K562 (cell line): ENCODE data around the gene DCLK1. TPM values are rescaled to one million over a fixed set of nuclear protein-coding genes. Genes with fewer than 3 reads are reported as not detected.

Experiments
- ATAC-seq: fragments of 200-7000 bp; cut with Tn5 transposase; 3 replicates; pipeline ENCODE4 v1.9.1; 2020; ENCODE audit warnings: moderate library complexity
- BruUV-seq: library from RNA; stranded (reverse); fragments of 400-500 nt; replicated peaks from 2 replicates; lab custom pipeline; 2021; lab: Mats Ljungman, UMichigan
- CTCF ChIA-PET: fragments of 300-600 bp; formaldehyde crosslinking; extraction: SDS; loops from one replicate; lab custom pipeline; 2021; ENCODE audit warnings: low intra/inter-chr PET ratio; lab: Yijun Ruan, JAX
- POLR2A ChIA-PET: fragments of 300-600, 350-650 bp; sonication (Branson Sonifier 250); formaldehyde crosslinking; extraction: SDS; loops from one replicate; lab custom pipeline; 2021; ENCODE audit warnings: antibody characterized with exemption, inconsistent platforms; lab: Yijun Ruan, JAX
- DNase-seq, 4 experiments: peaks; one replicate each; pipeline versions ENCODE4 v3.0.0 to v3.0.0-alpha.2; 2011 to 2018; ENCODE audit warnings: low spot score in 3 of 4, mixed read lengths in 3 of 4; ENCODE audit errors: extremely low read depth in 1 of 4
- FAIRE-seq: peaks from 2 replicates; lab custom pipeline; 2011; peaks lifted over from hg19 to GRCh38; lab: Jason Lieb, UNC
- H2AFZ ChIP-seq: 2 replicates; pipeline ENCODE4 v1.6.0; 2011; ENCODE audit warnings: low read depth, low read length, control low read depth, inconsistent platforms
- H3K27ac ChIP-seq: fragments of 200-600 bp; 3 replicates; pipeline ENCODE4 v1.8.0; 2011; ENCODE audit warnings: low read depth, mild to moderate bottlenecking, control low read depth, inconsistent platforms, low read length, moderate library complexity, mixed read lengths; ENCODE audit errors: extremely low read depth
- H3K27me3 ChIP-seq, 2 experiments: fragments of 300-600 bp in 1 of 2; 2 replicates in 1 of 2; 3 replicates in 1 of 2; pipeline versions ENCODE4 v1.6.0 to v1.8.0; 2011; ENCODE audit warnings: inconsistent platforms in 2 of 2, low read length in 2 of 2, mild to moderate bottlenecking in 1 of 2, mixed read lengths in 1 of 2, moderate library complexity in 1 of 2; ENCODE audit not compliant: control insufficient read depth in 2 of 2, insufficient read depth in 2 of 2
- H3K36me3 ChIP-seq: fragments of 300-600 bp; 3 replicates; pipeline ENCODE4 v1.8.0; 2011; ENCODE audit warnings: mild to moderate bottlenecking, low read length, inconsistent platforms; ENCODE audit not compliant: control insufficient read depth, insufficient read depth
- H3K4me1 ChIP-seq, 2 experiments: fragments of 200-600 bp in 1 of 2; replicated peaks in 1 of 2; 2 replicates in 1 of 2; 3 replicates in 1 of 2; pipeline versions ENCODE4 v1.5.1 to v1.8.0; 2011; ENCODE audit warnings: inconsistent platforms in 2 of 2, low read length in 2 of 2, mild to moderate bottlenecking in 1 of 2, mixed read lengths in 1 of 2, moderate library complexity in 1 of 2; ENCODE audit not compliant: control insufficient read depth in 2 of 2, insufficient read depth in 2 of 2
- H3K4me2 ChIP-seq: 2 replicates; pipeline ENCODE4 v1.6.1; 2011; ENCODE audit warnings: low read length, control low read depth, inconsistent platforms, mixed read lengths; ENCODE audit not compliant: insufficient read depth
- H3K4me3 ChIP-seq: fragments of 200-600 bp; sonication (generic), shearing (Covaris generic); 2 replicates; pipeline ENCODE4 v1.5.1; 2016; ENCODE audit warnings: control low read depth, inconsistent platforms
- H3K79me2 ChIP-seq: fragments of 200-600 bp; 3 replicates; pipeline ENCODE4 v1.8.0; 2011; ENCODE audit warnings: low read length, inconsistent platforms; ENCODE audit not compliant: control insufficient read depth, insufficient read depth
- H3K9ac ChIP-seq, 2 experiments: 2 replicates each; pipeline versions ENCODE4 v1.6.0 to v1.6.1; 2011; ENCODE audit warnings: low read depth in 2 of 2, low read length in 2 of 2, control low read depth in 1 of 2, inconsistent platforms in 1 of 2, mild to moderate bottlenecking in 1 of 2, mixed read lengths in 1 of 2; ENCODE audit not compliant: insufficient read depth in 1 of 2
- H3K9me1 ChIP-seq: one replicate; pipeline ENCODE4 v1.6.0; 2011; ENCODE audit warnings: inconsistent platforms, mild to moderate bottlenecking, low read length, moderate library complexity; ENCODE audit not compliant: control insufficient read depth, insufficient read depth
- H3K9me3 ChIP-seq: replicated peaks from 2 replicates; pipeline ENCODE4 v1.5.1; 2011; ENCODE audit warnings: low read depth, low read length, inconsistent platforms; ENCODE audit not compliant: control insufficient read depth, insufficient read depth
- H4K20me1 ChIP-seq: replicated peaks from 2 replicates; pipeline ENCODE4 v1.6.1; 2011; ENCODE audit warnings: low read length, inconsistent platforms, mixed read lengths; ENCODE audit not compliant: control insufficient read depth, insufficient read depth
- CEBPZ ChIP-seq: fragments of 150-350 bp; IDR thresholded peaks from 2 replicates; pipeline ENCODE4 v1.6.1; 2014; ENCODE audit warnings: low read depth, mild to moderate bottlenecking, low read length, borderline replicate concordance
- ETS2 ChIP-seq: IDR thresholded peaks from 2 replicates; pipeline ENCODE4 v1.6.1; 2016; ENCODE audit warnings: borderline replicate concordance, missing genetic modification characterization, mild to moderate bottlenecking, moderate library complexity, missing compliant biosample characterization; ENCODE audit not compliant: poor library complexity, severe bottlenecking
- HES1 ChIP-seq: fragments of 450-650 bp; IDR thresholded peaks from 2 replicates; pipeline ENCODE4 v1.6.1; 2016; ENCODE audit warnings: low read depth, mild to moderate bottlenecking, moderate library complexity
- ILF3 ChIP-seq: fragments of 450-650 bp; IDR thresholded peaks from 2 replicates; pipeline ENCODE4 v1.6.1; 2018; ENCODE audit warnings: antibody characterized with exemption, mild to moderate bottlenecking, moderate library complexity, borderline replicate concordance
- NFXL1 ChIP-seq: fragments of 450-650 bp; formaldehyde crosslinking; IDR thresholded peaks from 2 replicates; pipeline ENCODE4 v1.4.0; 2021; ENCODE audit warnings: mild to moderate bottlenecking
- POU5F1 ChIP-seq: fragments of 150-350 bp; IDR thresholded peaks from 2 replicates; pipeline ENCODE4 v1.6.1; 2014; ENCODE audit warnings: borderline replicate concordance, low read length, low read depth, mild to moderate bottlenecking; ENCODE audit not compliant: partially characterized antibody
- RAD21 ChIP-seq, 2 experiments: fragments of 250-450 bp in 1 of 2; fragments of 450-650 bp in 1 of 2; sonication (Bioruptor Pico) in 1 of 2; formaldehyde crosslinking in 1 of 2; IDR thresholded peaks in 1 of 2; conservative IDR thresholded peaks in 1 of 2; 2 replicates each; pipeline versions ENCODE4 v1.4.0 to v1.8.0; 2020 to 2022; ENCODE audit warnings: mild to moderate bottlenecking in 2 of 2, moderate library complexity in 1 of 2
- ZHX1 ChIP-seq: fragments of 150-350 bp; conservative IDR thresholded peaks from 2 replicates; pipeline ENCODE4 v1.6.1; 2014; ENCODE audit warnings: low read length
- ZNF639 ChIP-seq, 2 experiments: fragments of 200-800 bp in 1 of 2; sonication (Bioruptor generic) in 1 of 2; sonication (generic) in 1 of 2; formaldehyde crosslinking in 1 of 2; IDR thresholded peaks in 1 of 2; conservative IDR thresholded peaks in 1 of 2; 2 replicates each; pipeline versions ENCODE4 v1.5.0 to v1.6.1; 2016 to 2020; ENCODE audit warnings: missing compliant biosample characterization in 1 of 2, missing genetic modification characterization in 1 of 2, missing genetic modification reagents in 1 of 2
- ZNF740 ChIP-seq, 3 experiments: fragments of 200-800 bp in 1 of 3; sonication (Bioruptor generic) in 1 of 3; sonication (generic) in 1 of 3; formaldehyde crosslinking in 1 of 3; IDR thresholded peaks; 2 replicates each; pipeline versions ENCODE4 v1.6.1 to v1.8.0; 2016 to 2022; ENCODE audit warnings: mild to moderate bottlenecking in 2 of 3, missing compliant biosample characterization in 2 of 3, missing genetic modification characterization in 2 of 3, missing genetic modification reagents in 1 of 3
- WGBS: fragments of 100-300 bp; shearing (Covaris generic); methylation state at CpG from one replicate; pipeline ENCODE4 v1.1.6; 2016; ENCODE audit warnings: low coverage, mixed read lengths; ENCODE audit not compliant: insufficient coverage; ENCODE audit errors: missing lambda C conversion rate; 5-methylcytosine and 5-hydroxymethylcytosine counted together
- in situ Hi-C: fragments of 300-500 bp; cut with MboI; formaldehyde crosslinking; loops from 4 replicates; pipeline ENCODE4 v1.15.0; 2018; ENCODE audit warnings: inconsistent platforms, mixed read lengths
- intact Hi-C: fragments of 100-400 bp; cut with micrococcal nuclease; formaldehyde crosslinking; loops from 2 replicates; pipeline ENCODE4 v1.14.2; 2022
- polyA plus RNA-seq, 8 experiments: library from polyadenylated mRNA; depleted of rRNA in 4 of 8; stranded (reverse) in 5 of 8; unstranded in 3 of 8; fragments of >200 nt; fragmentation: Nextera tagmentation in 2 of 8; fragmentation: Illumina TruSeq in 1 of 8; extraction: Ambion mirVana in 2 of 8; extraction: Trizol in 1 of 8; gene quantifications; 2 replicates each; pipeline versions ENCODE4 v1.2.1 to v1.2.3, GENCODE V29; 2011 to 2014; ENCODE audit warnings: inconsistent platforms in 1 of 8, missing spikeins in 1 of 8
- total RNA-seq, 7 experiments: library from RNA; depleted of rRNA in 6 of 7; stranded (reverse); fragments of >200 nt in 6 of 7; fragmentation: Illumina TruSeq in 2 of 7; extraction: Trizol in 2 of 7; gene quantifications; 2 replicates each; pipeline versions ENCODE4 v1.2.1 to v1.2.3, GENCODE V29; 2011 to 2021; ENCODE audit warnings: low replicate concordance in 1 of 7

Gene DCLK1
- total and polyA plus RNA-seq, 9 of the 15 experiments (the other 6 are each of a cell fraction or from before 2014, with no cell fraction given): 0.07 TPM; not detected in 8

- Histone ChIP-seq H3K4me1 (no peaks in the 10 kb centered on the region), H4K20me1 (no peaks in the 10 kb centered on the region), H3K79me2 (no peaks in the 10 kb centered on the region), H3K27me3 (no peaks in the 10 kb centered on the region), H3K4me3 (no peak overlapping the region), H3K36me3 (no peaks in the 10 kb centered on the region), H3K4me2 (no peak overlapping the region), H3K9me3 (no peaks in the 10 kb centered on the region), H2AFZ (no peak overlapping the region), H3K9ac (no peak overlapping the region), H3K27ac (no peak overlapping the region), H3K9me1 (no peaks in the 10 kb centered on the region)
- ChIA-PET POLR2A (no interaction called here), CTCF (no interaction called here)
- DNase-seq (no peak), FAIRE-seq (no peak), ATAC-seq (no peak)
- no TSS peak for BruUV-seq
- intact Hi-C loops: no loop called here
- 0% methylated on average over 4 of the region's 4 CpGs for WGBS
- in situ Hi-C loops: no loop called here
- TF ChIP-seq ZNF740 (CRISPR knock-in tag; IDR thresholded peaks at IDR 0.05) (no peak), ZNF740 (tag; IDR thresholded peaks at IDR 0.05) (no peak), ZNF639 (CRISPR knock-in tag; conservative IDR thresholded peaks at IDR 0.05 in 1 of 2, IDR thresholded peaks at IDR 0.05 in 1 of 2) (no peak), ETS2 (tag) (no peak), RAD21 (CRISPR knock-in tag; conservative IDR thresholded peaks at IDR 0.05 in 1 of 2, IDR thresholded peaks at IDR 0.05 in 1 of 2) (no peak), ZHX1 (no peak), ILF3 (no peak), HES1 (no peak), NFXL1 (CRISPR knock-in tag) (no peak), POU5F1 (no peak), CEBPZ (no peak)
These were observed 69.6 kb downstream of the DCLK1 start for GRCh38 chr13:36061621-36062020.
